H1 (cell line): ENCODE results near the gene RBP3. TPM values are rescaled to one million over a fixed set of nuclear protein-coding genes. Genes with fewer than 3 reads are reported as not detected.

Experiments used
- CTCF ChIA-PET: fragments of 300-600 bp; sonication (Branson Sonifier 250); formaldehyde crosslinking; loops from one replicate; lab custom pipeline; 2021; ENCODE audit not compliant: partially characterized antibody; lab: Charles Lee
- POLR2A ChIA-PET: fragments of 300-600 bp; sonication (Branson Sonifier 250); formaldehyde crosslinking; loops from one replicate; lab custom pipeline; 2021; ENCODE audit warnings: inconsistent platforms; ENCODE audit not compliant: partially characterized antibody; lab: Charles Lee
- DNase-seq, 2 experiments: peaks; one replicate each; pipeline versions ENCODE4 v3.0.0 to v3.0.0-alpha.2; 2010 to 2022; ENCODE audit warnings: low spot score in 2 of 2, low read depth in 1 of 2, mixed read lengths in 1 of 2
- FAIRE-seq: peaks from 2 replicates; lab custom pipeline; 2011; peaks lifted over from hg19 to GRCh38; lab: Jason Lieb, UNC
- H2AFZ ChIP-seq: 2 replicates; pipeline ENCODE4 v1.8.1; 2012; ENCODE audit warnings: low read length, inconsistent platforms
- H2AK5ac ChIP-seq: 2 replicates; pipeline ENCODE4 v1.6.1; 2013; ENCODE audit warnings: low read depth, low read length
- H2BK120ac ChIP-seq: replicated peaks from 2 replicates; pipeline ENCODE3; 2013; ENCODE audit warnings: low read depth, low read length, inconsistent platforms
- H2BK12ac ChIP-seq: 2 replicates; pipeline ENCODE4 v1.6.1; 2013; ENCODE audit warnings: low read depth, low read length
- H2BK15ac ChIP-seq: 2 replicates; pipeline ENCODE4 v1.6.1; 2013; ENCODE audit warnings: low read length
- H2BK20ac ChIP-seq: 2 replicates; pipeline ENCODE4 v1.6.1; 2013; ENCODE audit warnings: low read length
- H2BK5ac ChIP-seq: 2 replicates; pipeline ENCODE4 v1.6.1; 2013; ENCODE audit warnings: low read depth, low read length
- H3K14ac ChIP-seq: 2 replicates; pipeline ENCODE4 v1.6.1; 2013; ENCODE audit warnings: inconsistent platforms; ENCODE audit not compliant: insufficient read length
- H3K18ac ChIP-seq: 2 replicates; pipeline ENCODE4 v1.6.1; 2013; ENCODE audit warnings: low read length; ENCODE audit errors: extremely low read depth
- H3K23ac ChIP-seq: 2 replicates; pipeline ENCODE4 v1.6.1; 2013; ENCODE audit warnings: inconsistent platforms; ENCODE audit not compliant: insufficient read length
- H3K23me2 ChIP-seq: 2 replicates; pipeline ENCODE4 v1.6.1; 2013; ENCODE audit warnings: low read depth, low read length
- H3K27ac ChIP-seq: 2 replicates; pipeline ENCODE4 v1.6.1; 2011; ENCODE audit warnings: low read depth, low read length, inconsistent platforms
- H3K27me3 ChIP-seq, 4 experiments: replicated peaks in 1 of 4; 1 replicate in 1 of 4; 2 replicates in 3 of 4; pipeline versions ENCODE4 v1.6.1 to v1.8.1; 2011 to 2013; ENCODE audit warnings: low read length in 3 of 4, mild to moderate bottlenecking in 3 of 4, inconsistent platforms in 2 of 4, mixed read lengths in 2 of 4, moderate library complexity in 1 of 4; ENCODE audit not compliant: control insufficient read depth in 3 of 4, insufficient read depth in 3 of 4; ENCODE audit errors: extremely low read depth in 1 of 4
- H3K36me3 ChIP-seq, 4 experiments: 2 replicates each; pipeline versions ENCODE4 v1.6.1 to v1.8.1; 2011 to 2013; ENCODE audit warnings: mild to moderate bottlenecking in 4 of 4, low read length in 3 of 4, moderate library complexity in 2 of 4, control low read depth in 1 of 4, inconsistent platforms in 1 of 4; ENCODE audit not compliant: insufficient read depth in 4 of 4, control insufficient read depth in 2 of 4
- H3K4ac ChIP-seq: replicated peaks from 2 replicates; pipeline ENCODE3; 2013; ENCODE audit warnings: low read length, low read depth, mixed read lengths, inconsistent platforms; ENCODE audit not compliant: insufficient read length
- H3K4me1 ChIP-seq, 4 experiments: replicated peaks in 1 of 4; 1 replicate in 1 of 4; 2 replicates in 3 of 4; pipeline versions ENCODE4 v1.6.1 to v1.8.1; 2011 to 2013; ENCODE audit warnings: low read length in 3 of 4, inconsistent platforms in 2 of 4, mixed read lengths in 1 of 4; ENCODE audit not compliant: insufficient read depth in 4 of 4, control insufficient read depth in 3 of 4
- H3K4me2 ChIP-seq, 2 experiments: 2 replicates each; pipeline versions ENCODE4 v1.6.1 to v1.8.1; 2011 to 2013; ENCODE audit warnings: low read depth in 2 of 2, low read length in 2 of 2, control low read depth in 1 of 2, inconsistent platforms in 1 of 2, mild to moderate bottlenecking in 1 of 2; ENCODE audit not compliant: insufficient read depth in 1 of 2
- H3K4me3 ChIP-seq, 4 experiments: fragments of 200-600, 300-600 bp in 1 of 4; sonication (generic), shearing (Covaris generic), sonication (Bioruptor Twin) in 1 of 4; 2 replicates each; pipeline versions ENCODE4 v1.5.1 to v1.8.1; 2011 to 2016; ENCODE audit warnings: low read length in 4 of 4, low read depth in 3 of 4, control low read depth in 2 of 4, inconsistent platforms in 2 of 4, mild to moderate bottlenecking in 2 of 4, mixed read lengths in 1 of 4, moderate library complexity in 1 of 4; ENCODE audit not compliant: insufficient read depth in 2 of 4; ENCODE audit errors: extremely low read depth in 1 of 4
- H3K56ac ChIP-seq: replicated peaks from 2 replicates; pipeline ENCODE3; 2013; ENCODE audit warnings: low read depth, mild to moderate bottlenecking, mixed read lengths, low read length, inconsistent platforms; ENCODE audit not compliant: insufficient read length
- H3K79me1 ChIP-seq: 2 replicates; pipeline ENCODE4 v1.6.1; 2013; ENCODE audit warnings: low read depth, low read length, control low read depth
- H3K79me2 ChIP-seq, 2 experiments: 2 replicates each; pipeline versions ENCODE4 v1.6.1 to v1.8.1; 2012 to 2013; ENCODE audit warnings: low read length in 2 of 2, mild to moderate bottlenecking in 2 of 2, inconsistent platforms in 1 of 2; ENCODE audit not compliant: insufficient read depth in 2 of 2, control insufficient read depth in 1 of 2
- H3K9ac ChIP-seq, 4 experiments: replicated peaks in 1 of 4; 1 replicate in 1 of 4; 2 replicates in 3 of 4; pipeline versions ENCODE4 v1.6.1 to v1.8.1; 2011 to 2013; ENCODE audit warnings: low read depth in 3 of 4, low read length in 3 of 4, control low read depth in 2 of 4, mild to moderate bottlenecking in 2 of 4, moderate library complexity in 2 of 4, inconsistent platforms in 1 of 4; ENCODE audit errors: extremely low read depth in 1 of 4
- H3K9me3 ChIP-seq, 2 experiments: 2 replicates each; pipeline versions ENCODE4 v1.6.1 to v1.8.1; 2012 to 2013; ENCODE audit warnings: mild to moderate bottlenecking in 2 of 2, moderate library complexity in 2 of 2, control low read depth in 1 of 2, inconsistent platforms in 1 of 2, low read depth in 1 of 2, low read length in 1 of 2, mixed read lengths in 1 of 2; ENCODE audit not compliant: insufficient read depth in 2 of 2
- H4K20me1 ChIP-seq, 2 experiments: replicated peaks in 1 of 2; 2 replicates each; pipeline versions ENCODE3 to v1.8.1; 2011 to 2013; ENCODE audit warnings: inconsistent platforms in 2 of 2, low read length in 2 of 2, mild to moderate bottlenecking in 1 of 2; ENCODE audit not compliant: insufficient read depth in 2 of 2, control insufficient read depth in 1 of 2
- H4K5ac ChIP-seq: 2 replicates; pipeline ENCODE4 v1.6.1; 2013; ENCODE audit warnings: low read length, low read depth, mixed read lengths, inconsistent platforms; ENCODE audit not compliant: insufficient read length
- H4K8ac ChIP-seq: 2 replicates; pipeline ENCODE4 v1.8.0; 2013; ENCODE audit warnings: mild to moderate bottlenecking, moderate library complexity, low read length, inconsistent platforms; ENCODE audit not compliant: insufficient read depth; ENCODE audit errors: extremely low read depth
- H4K91ac ChIP-seq: replicated peaks from 2 replicates; pipeline ENCODE3; 2013; ENCODE audit warnings: low read length, mixed read lengths, inconsistent platforms; ENCODE audit not compliant: insufficient read length
- CBX5 ChIP-seq: fragments of 300-800, 300-1000 bp; sonication (generic); IDR thresholded peaks from 2 replicates; pipeline ENCODE4 v1.7.1; 2016; ENCODE audit warnings: antibody characterized with exemption, low read length, low read depth
- CHD1 ChIP-seq: IDR thresholded peaks from 2 replicates; pipeline ENCODE4 v1.6.1; 2012; ENCODE audit warnings: low read depth, low read length, improper control_type of control experiment
- RAD21 ChIP-seq, 2 experiments: IDR thresholded peaks in 1 of 2; conservative IDR thresholded peaks in 1 of 2; 2 replicates each; pipeline ENCODE4 v1.6.1; 2011; ENCODE audit warnings: low read depth in 2 of 2, low read length in 2 of 2, improper control_type of control experiment in 1 of 2, inconsistent platforms in 1 of 2, mild to moderate bottlenecking in 1 of 2, moderate library complexity in 1 of 2
- SP4 ChIP-seq: IDR thresholded peaks from 2 replicates; pipeline ENCODE4 v1.6.1; 2012; ENCODE audit warnings: low read length, inconsistent platforms
- WGBS, 2 experiments: shearing (Covaris generic) in 1 of 2; methylation state at CpG; one replicate each; pipeline versions ENCODE4 v1.1.6 to v1.1.7; 2013 to 2015; ENCODE audit warnings: low lambda C conversion rate in 2 of 2, mixed read lengths in 2 of 2, inconsistent platforms in 1 of 2, low coverage in 1 of 2, missing lambda C conversion rate in 1 of 2; ENCODE audit not compliant: insufficient replicate concordance in 2 of 2, insufficient coverage in 1 of 2, insufficient read length in 1 of 2; ENCODE audit errors: extremely low coverage in 1 of 2, missing lambda C conversion rate in 1 of 2; 5-methylcytosine and 5-hydroxymethylcytosine counted together
- polyA plus RNA-seq, 7 experiments: library from polyadenylated mRNA; depleted of rRNA in 3 of 7; stranded (reverse) in 5 of 7; unstranded in 2 of 7; fragments of >200 nt in 5 of 7; fragments of 200-250 nt in 2 of 7; gene quantifications; 1 replicate in 5 of 7; 2 replicates in 1 of 7; 4 replicates in 1 of 7; pipeline versions ENCODE4 v1.2.1 to v1.2.3, GENCODE V29; 2011 to 2013; ENCODE audit warnings: missing spikeins in 2 of 7, mixed read lengths in 2 of 7
- total RNA-seq: library from RNA; stranded (reverse); fragmentation: NEBNext Ultra II Directional; extraction: Animal tissue kit (Norgen Biotek cat#: 25700); gene quantifications from 2 replicates; pipeline ENCODE4 v1.2.1, GENCODE V29; 2021

Gene RBP3
- total and polyA plus RNA-seq, 2 of the 8 experiments (the other 6 are each of a cell fraction or from before 2014, with no cell fraction given), result not detected

DNA sequence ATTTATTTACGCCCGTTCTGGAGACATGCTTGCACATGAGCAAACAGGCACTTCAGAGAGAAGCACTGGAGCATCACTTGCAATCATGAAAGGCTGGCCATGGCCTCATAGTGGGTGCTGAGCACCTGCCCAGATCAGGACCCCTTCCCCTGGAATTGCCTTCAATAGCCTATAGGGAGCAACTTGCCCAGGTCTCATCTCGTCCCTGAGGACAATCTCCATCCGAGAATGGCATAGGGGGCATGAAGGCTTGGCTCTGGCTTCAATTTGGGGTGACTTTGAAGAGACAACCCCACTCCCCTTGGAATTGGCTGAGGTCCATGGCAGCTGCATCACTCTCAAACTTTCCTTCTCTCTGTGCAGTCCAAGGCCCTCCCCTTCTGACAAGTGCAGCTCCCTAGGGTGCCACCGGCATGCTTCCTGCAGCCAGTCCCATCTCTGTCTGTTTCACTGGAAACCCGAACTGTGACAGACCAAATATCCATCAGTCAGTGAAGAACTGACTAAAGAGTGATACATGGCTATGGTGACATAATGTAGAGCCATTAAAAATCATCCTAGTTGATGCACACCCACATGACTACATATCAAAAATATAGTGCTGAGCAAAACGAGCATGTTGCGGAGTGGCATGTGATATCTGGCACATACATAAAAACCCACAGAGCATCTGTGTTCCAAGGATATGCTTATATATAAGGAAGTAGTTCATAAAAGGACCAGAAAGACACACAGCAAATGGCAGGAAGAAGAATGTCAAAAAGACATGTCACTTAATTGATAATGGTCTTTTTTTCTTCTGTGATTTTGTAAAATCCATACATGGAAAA, 13.5 kb upstream of the RBP3 start:
- H4K5ac ChIP-seq, result no peak overlapping the region
- no peak overlapping the region for H3K23ac ChIP-seq
- POLR2A ChIA-PET, result no interaction called here
- no peak overlapping the region for H3K4me3 ChIP-seq
- no peak overlapping the region for H4K8ac ChIP-seq
- H3K23me2 ChIP-seq, result no peaks in the 10 kb centered on the region
- no peaks in the 10 kb centered on the region for H3K79me2 ChIP-seq
- H3K4me2 ChIP-seq, result no peak overlapping the region
- H2BK12ac ChIP-seq, result no peak overlapping the region
- no peak overlapping the region for H2AK5ac ChIP-seq
- H3K79me1 ChIP-seq, result no peaks in the 10 kb centered on the region
- H3K18ac ChIP-seq, result no peak overlapping the region
- H3K9me3 ChIP-seq, result no peaks in the 10 kb centered on the region
- no peak overlapping the region for H3K27ac ChIP-seq
- no peaks in the 10 kb centered on the region for H3K27me3 ChIP-seq
- H2BK120ac ChIP-seq, result no peak overlapping the region
- no peak overlapping the region for H3K56ac ChIP-seq
- H2BK15ac ChIP-seq, result peak overlapping the region; percentile 33; the same call in 1 of the 2 replicates
- TF ChIP-seq CHD1 (no peak), RAD21 (IDR thresholded peaks at IDR 0.05 in 1 of 2, conservative IDR thresholded peaks at IDR 0.05 in 1 of 2; ENCODE audit: low read depth in 2 of 2, low read length in 2 of 2) (no peak), CBX5 (no peak), SP4 (no peak)
- no peak overlapping the region for H3K4ac ChIP-seq
- H4K91ac ChIP-seq, result no peak overlapping the region
- H3K36me3 ChIP-seq, result no peaks in the 10 kb centered on the region
- H2AFZ ChIP-seq, result no peak overlapping the region
- H3K4me1 ChIP-seq, result no peaks in the 10 kb centered on the region
- no peak overlapping the region for H3K9ac ChIP-seq
- no peaks in the 10 kb centered on the region for H4K20me1 ChIP-seq
- WGBS, 2 experiments, result 88% methylated on average over 8 of the region's 8 CpGs; no CpG with 5 or more reads in 1 of the 2 experiments
- no peak overlapping the region for H2BK5ac ChIP-seq
- CTCF ChIA-PET, result interaction anchor here (1.4 to 1.5 kb wide), 3 partner anchors 19 to 27 kb away, joined by 3 to 4 read pairs (median 3); no protein-coding TSS in a partner anchor
- FAIRE-seq (no peak), DNase-seq (no peak)
- H3K14ac ChIP-seq, result no peak overlapping the region
- no peak overlapping the region for H2BK20ac ChIP-seq
